Measurements from ENCODE around the gene STAT6.
"Not testable (repeated sequence)": the region's sequence is repeated elsewhere in the genome, so short reads cannot be mapped to it uniquely, and the experiment has no call there.

The STAT6 gene

GRCh38 chr12:57088354-57089270, 22.6 kb downstream of the STAT6 start, which contains the start of gene NAB2:
NAB2 (plus strand) TSS chr12:57089114; CDS start chr12:57089272, 158 bp downstream.
- DNase-seq = peak; percentile 97

- DNase-seq = peak; percentile 89
These were observed 23.3 kb downstream of the STAT6 start for GRCh38 chr12:57087691-57088353.

- DNase-seq = peak; percentile 84
These were observed 24.0 kb downstream of the STAT6 start for GRCh38 chr12:57087010-57087690.

GRCh38 chr12:57086493-57087009, 24.6 kb downstream of the STAT6 start:
- peak; percentile 78 for DNase-seq

DNA sequence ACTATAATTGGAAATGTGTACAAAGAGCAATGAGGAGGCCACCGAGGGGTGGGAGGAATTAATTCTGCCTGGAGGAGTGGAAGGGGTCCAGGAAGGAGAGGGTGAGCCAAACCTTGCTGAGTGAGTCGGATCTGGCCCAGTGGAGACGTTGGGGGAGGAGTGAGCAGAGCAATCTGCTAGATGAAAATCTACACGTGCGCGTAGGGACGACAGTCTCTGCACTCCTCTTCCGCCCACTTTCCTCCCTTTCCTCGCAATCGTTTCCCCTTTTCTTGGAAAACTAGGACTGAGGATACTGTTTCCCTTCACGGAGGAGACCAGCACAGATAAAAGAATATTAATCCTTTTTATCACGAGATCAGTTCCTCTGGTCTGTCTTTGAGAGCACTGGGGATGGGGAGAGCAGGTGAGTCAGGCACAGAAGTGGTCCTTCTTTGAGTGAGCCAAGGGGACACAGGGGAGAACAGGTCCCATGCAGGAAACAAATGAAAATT, 25.1 kb downstream of the STAT6 start:
- DNase-seq = peak; percentile 83

- no peak for DNase-seq
These were observed 30.3 kb downstream of the STAT6 start for GRCh38 chr12:57080855-57081254.

- no peak for DNase-seq
These were observed 31.3 kb downstream of the STAT6 start for GRCh38 chr12:57079821-57080220.

DNA sequence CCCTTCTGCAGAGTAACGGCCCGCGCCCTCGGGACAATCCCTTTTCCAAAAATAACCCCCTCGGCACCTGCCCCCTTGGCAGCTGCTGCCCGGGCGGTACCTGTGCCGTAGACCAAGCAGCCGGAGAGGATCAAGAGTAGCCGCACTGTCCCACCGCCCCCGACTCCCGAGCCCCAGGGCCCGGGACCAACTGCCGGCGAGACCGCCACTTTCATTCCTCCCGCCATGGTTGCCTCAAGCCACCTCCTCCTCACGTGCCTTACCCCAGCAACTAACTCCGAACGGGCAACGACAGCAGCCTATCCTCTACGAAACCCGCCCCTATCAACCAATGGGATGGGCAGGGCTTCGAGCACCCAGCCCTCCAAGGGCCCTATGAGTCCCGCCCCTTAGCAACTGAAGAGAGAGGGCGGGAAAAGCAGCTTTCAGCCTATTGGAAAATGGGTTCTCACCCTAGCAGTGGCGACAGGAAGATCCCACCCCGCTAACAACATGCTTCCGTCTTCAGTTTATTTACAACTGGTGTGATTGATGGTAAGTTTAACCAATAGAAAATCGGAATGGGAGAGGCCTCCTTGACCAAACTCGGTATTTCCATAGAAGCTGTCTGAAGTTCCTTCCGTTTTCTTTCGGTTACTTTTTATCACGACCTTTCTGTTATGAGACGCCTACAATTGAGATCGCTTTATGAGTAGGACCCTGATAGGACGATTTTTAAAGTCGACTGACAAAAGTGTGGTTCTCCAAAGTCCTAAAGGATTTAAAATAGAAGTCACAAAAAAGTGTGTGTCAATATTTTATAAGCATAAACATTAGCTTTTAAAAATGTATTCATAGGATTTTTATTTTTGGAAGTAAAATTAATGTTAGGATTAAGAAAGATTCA, 32.4 kb downstream of the STAT6 start, which contains the start of gene NEMP1:
NEMP1 (minus strand) TSS at position 273 of the 886 bp plus-strand sequence; CDS start at position 227, 46 bp downstream.
- peak; percentile 77 for DNase-seq

GRCh38 chr12:57073566-57074450, 37.4 kb downstream of the STAT6 start:
- DNase-seq = not testable (repeated sequence)

DNA sequence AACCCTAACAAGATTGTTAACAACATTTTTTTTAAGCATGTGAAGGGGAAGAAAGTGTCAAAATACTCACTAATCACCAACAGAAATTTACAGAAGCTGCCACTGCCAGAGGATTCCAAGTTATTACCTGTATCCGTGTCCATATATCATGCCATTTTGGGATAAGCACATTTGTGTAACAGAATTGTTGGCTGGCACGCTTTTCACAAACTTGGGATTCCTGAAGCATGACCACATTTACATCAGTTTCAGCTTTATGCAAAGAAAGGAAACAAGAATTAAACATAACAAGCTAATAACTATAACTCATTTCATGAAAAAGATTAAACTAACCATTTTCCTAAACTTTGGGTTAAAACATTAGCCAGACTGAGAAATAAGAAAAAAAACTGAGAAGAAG, 38.5 kb downstream of the STAT6 start:
- no peak for DNase-seq

GRCh38 chr12:57069523-57069922, 41.6 kb downstream of the STAT6 start:
- peak; percentile 64 for DNase-seq

DNA sequence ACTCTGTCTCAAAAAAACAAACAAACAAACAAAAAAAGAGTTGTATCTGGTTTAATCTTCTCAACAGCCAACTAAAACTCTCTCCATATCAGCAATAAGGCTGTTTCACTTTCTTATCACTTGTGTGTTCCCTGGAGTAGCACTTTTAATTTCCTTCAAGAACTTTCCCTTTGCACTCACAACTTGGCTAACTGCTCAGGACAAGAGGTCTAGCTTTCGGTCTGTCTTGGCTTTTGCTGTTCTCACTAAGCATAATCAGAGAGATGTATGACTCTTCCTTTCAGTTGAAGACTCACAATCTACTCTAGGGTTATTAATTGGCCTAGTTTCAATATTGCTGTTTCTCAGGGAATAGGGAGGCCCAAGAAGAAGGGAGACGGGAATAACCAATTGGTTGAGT, 44.9 kb downstream of the STAT6 start:
- no peak for DNase-seq

DNA sequence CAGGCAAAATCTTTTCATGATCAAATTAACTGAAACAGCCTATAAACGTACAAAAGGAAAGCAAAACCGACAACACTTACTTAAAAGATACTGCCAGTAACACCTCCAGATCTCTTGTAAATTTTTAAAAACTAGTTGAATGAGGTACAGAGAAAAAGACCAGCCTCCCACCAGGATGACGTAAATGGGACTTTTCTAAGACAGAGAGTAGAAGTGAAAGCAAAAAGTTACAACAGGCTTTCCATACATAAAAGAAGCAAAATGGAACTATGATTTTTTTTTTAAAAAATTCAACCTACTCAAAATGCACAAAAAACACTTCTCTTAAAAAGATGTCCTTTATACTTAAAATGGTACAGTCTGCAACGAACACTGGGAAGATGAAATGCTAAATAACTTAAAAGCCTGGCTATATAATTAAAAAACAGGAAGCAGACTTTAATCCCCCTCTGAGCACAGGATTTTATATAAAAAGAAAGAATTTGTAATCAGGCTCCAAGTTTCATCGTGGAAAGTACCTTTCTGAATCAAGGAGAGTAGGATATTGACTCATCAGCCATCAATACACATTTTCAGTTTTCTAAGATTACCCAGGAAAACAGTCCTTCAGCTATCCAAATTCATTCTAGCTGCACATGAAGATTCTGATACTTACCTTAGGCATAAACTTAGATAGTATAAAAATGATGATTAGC, 47.0 kb downstream of the STAT6 start:
- no peak for DNase-seq

DNA sequence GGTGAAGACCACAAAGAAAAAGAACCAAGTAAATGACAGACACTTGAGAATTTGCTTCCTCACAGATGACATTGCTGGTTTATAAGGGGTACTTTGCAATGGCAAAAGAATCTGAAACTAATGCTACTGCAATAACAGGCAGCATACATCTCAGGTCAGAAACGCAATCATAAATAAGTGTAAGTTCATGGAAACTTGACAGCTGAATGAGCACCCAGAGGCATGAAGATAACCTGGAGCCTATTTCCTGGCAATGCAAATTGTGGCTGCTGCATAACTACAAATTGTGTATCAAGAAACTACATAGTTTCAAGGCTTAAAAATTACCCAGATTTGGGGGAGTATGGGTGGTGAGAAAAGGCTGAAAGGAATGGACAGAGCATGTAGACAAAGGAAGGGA, 52.7 kb downstream of the STAT6 start:
- DNase-seq = no peak

DNA sequence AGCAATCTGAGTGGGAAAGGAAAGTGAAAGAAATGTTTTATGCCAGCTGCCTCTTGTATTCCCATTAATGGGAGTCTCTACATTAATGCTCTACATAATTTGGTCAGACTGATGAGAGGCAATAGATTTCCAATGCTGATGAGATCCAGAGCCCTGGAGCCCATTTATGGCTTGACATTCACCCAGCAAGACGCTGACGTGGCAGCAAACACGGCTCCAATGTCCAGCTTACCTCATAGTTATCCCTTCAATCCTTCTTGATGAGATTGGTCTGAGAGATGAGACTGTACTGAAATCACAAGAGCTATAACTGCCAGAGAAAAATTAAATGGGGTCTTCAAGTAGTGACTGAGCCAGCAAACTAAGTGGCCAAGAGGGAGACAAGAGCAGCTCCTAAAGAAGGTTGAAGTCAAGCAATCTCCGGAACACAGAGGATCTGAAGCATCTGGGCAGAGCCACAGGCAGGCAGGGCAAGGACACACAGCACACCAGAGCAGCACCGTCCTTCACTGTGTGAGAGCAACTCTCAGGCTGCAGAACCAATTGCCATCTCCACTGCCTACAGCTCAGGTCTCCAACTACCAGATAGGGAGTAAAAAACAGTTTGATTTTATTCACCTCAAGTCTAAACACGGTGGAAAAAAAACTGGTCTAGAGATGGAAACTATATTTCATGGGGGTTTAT, 54.0 kb downstream of the STAT6 start:
- no peak for DNase-seq

- DNase-seq = no peak
These were observed 55.3 kb downstream of the STAT6 start for GRCh38 chr12:57055824-57056223.

GRCh38 chr12:57053901-57054300, 57.3 kb downstream of the STAT6 start:
- DNase-seq = not testable (repeated sequence)

DNA sequence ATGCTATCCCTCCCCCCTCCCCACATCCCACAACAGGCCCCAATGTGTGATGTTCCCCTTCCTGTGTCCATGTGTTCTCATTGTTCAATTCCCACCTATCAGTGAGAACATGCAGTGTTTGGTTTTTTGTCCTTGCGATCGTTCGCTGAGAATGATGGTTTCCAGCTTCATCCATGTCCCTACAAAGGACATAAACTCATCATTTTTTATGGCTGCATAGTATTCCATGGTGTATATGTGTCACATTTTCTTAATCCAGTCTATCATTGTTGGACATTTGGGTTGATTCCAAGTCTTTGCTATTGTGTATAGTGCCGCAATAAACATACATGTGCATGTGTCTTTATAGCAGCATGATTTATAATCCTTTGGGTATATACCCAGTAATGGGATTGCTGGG, 58.0 kb downstream of the STAT6 start:
- not testable (repeated sequence) for DNase-seq

DNA sequence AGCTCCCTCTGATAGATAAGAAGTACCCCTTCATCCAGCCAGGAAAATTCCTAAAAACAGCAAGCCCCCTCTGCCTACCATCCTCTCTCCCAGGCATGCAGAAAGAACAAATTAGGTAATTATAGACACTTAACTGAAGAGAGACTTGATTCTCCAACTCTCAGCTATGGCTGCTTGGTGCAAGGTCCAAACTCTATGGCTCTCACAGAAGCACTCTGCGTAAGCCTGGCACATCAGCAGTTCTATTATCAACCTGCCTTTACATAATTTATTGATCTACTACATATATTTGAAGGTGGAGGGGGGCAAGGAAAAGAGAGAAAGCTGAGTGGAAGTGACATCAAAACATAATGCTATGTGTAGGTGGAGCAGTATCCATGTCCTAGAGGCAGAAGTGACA, 60.2 kb downstream of the STAT6 start:
- no peak for DNase-seq

Data from right kidney (tissue), 1 donor.